Right kidney (tissue), 1 donor: Measurements from ENCODE around the gene GTSE1.

Source experiments
- DNase-seq: peaks from one replicate; pipeline ENCODE4 v3.0.0-alpha.2; 2016

GTSE1 gene

GRCh38 chr22:46273432-46274148 is 23.1 kb upstream of the GTSE1 start:
- no peak for DNase-seq

- DNase-seq: no peak
Observed at GRCh38 chr22:46274381-46274780, 22.3 kb upstream of the GTSE1 start.

- DNase-seq: no peak
Observed at GRCh38 chr22:46275455-46276122, 21.1 kb upstream of the GTSE1 start.

GRCh38 chr22:46276563-46276962 is 20.1 kb upstream of the GTSE1 start:
- no peak for DNase-seq

- no peak for DNase-seq
Observed at GRCh38 chr22:46278656-46279645, 17.7 kb upstream of the GTSE1 start.

- no peak for DNase-seq
Observed at GRCh38 chr22:46280063-46280817, 16.4 kb upstream of the GTSE1 start.

DNA sequence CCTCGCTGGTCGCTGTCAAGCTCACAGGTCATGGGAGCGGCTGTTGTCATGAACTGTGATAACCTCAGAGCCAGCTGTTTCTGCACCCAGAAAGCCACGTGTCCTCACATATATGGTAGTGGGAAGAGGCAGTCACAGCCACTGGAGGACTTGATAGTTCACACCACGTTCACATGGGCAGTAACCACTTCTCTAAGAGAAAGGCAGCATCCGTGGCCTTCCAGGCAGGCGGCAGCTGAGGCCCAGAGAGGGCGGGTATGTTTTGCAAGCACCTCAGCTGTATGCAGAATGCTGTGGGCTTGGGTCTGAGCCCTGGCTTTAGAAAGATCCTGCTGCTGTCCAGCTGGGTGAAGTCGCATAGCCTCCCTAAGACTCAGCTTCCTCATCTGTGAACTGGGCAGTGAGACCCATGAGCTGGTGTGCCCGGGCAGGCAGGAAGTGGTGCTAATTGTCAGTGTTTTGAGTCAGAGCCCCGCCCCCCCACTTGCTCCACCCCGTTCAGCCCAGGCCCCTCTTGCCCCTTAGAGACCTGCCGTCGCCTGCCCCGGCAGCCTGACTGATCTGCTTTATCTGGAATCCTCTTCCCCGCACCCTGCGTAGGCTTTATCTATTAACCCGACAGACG is 15.6 kb upstream of the GTSE1 start:
- no peak for DNase-seq

- DNase-seq: no peak
Observed at GRCh38 chr22:46281866-46282678, 14.6 kb upstream of the GTSE1 start.

GRCh38 chr22:46286006-46286405 is 10.7 kb upstream of the GTSE1 start:
- no peak for DNase-seq

DNA sequence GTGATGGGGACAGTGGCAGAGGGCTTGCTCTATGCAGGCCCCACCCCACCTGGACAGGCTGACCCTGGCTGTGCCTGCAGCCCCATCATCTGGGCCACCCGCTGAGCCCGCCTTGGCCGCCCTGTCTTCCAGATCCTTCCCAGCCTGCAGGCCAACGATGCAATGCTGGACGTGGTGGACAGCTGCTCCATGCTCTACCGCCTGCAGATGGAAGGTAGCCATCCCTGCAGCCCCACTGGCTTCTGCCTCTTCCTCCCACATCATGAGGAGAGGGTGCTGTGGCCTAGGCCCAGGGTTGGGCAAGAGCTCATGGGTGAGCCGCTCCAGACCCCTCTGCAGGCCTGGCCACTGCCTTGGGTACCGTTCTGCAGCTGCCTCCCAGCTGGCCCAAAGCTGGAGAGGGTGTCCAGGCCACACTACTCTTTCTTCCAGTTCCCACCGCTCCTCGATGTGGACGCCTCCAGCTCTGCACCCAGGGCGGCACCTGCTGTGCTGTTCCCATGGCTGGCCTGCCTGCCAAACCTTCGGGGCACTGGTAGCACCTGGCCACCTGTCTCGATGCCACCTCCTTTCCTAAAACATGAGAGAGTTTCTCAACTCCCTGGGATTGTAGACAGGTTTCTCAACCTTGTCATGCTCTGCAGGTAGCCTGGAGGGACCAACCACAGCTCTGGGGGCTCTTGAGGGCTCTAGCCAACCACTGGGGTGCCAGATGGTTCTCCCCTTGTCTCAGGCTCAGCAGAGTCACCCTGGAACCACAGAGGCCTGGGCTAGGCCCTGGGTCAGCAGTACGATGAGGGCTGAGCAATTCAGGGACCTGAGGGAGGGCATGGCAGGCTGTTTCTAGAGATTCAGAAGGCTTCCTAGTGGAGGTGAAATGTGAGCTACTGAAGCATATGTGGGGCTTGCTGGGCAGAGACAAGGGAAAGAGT is 9.5 kb upstream of the GTSE1 start:
- no peak for DNase-seq

DNA sequence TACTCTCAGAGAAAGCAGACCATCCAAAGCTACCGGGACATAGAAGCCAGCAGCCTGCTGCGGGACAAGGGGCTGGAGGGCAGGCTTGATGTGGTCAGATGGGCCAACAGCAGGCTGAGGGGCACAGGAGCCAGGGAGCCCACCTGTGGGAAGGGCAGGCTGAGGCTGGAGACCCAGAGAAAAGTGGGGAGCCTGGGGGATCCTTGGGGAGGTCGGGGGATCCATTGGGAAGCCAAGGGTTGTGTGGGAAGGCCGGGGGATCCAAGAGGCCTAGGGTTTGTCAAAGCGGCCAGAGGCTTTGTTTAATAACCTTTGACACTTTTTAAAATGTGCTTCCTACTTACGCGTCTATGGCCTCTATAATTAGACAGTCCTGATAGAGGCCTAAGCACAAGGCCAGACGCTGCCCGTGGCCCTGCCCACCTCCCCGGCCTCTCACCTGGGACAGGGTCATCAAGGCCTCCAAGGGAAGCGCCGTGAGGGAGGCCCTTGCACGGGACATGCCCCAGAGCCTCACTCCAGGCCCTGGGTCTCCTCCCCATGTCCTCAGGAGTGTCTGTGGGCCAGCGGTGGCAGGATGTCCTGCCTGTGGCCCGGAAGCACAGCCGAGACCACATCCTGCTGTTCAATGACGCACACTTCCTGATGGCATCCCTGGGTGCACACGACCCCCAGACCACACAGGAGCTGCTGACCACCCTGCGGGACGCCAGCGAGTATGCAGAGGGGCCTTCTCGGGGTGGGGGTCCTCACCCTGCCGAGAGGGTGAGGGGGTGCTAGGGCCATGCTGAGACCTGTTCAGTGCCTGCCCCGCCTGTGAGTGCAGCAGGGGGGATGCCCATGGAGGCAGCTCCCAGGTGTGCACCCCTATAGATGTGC is 8.6 kb upstream of the GTSE1 start:
- DNase-seq: no peak

GRCh38 chr22:46288846-46289243 is 7.8 kb upstream of the GTSE1 start:
- DNase-seq: no peak

DNA sequence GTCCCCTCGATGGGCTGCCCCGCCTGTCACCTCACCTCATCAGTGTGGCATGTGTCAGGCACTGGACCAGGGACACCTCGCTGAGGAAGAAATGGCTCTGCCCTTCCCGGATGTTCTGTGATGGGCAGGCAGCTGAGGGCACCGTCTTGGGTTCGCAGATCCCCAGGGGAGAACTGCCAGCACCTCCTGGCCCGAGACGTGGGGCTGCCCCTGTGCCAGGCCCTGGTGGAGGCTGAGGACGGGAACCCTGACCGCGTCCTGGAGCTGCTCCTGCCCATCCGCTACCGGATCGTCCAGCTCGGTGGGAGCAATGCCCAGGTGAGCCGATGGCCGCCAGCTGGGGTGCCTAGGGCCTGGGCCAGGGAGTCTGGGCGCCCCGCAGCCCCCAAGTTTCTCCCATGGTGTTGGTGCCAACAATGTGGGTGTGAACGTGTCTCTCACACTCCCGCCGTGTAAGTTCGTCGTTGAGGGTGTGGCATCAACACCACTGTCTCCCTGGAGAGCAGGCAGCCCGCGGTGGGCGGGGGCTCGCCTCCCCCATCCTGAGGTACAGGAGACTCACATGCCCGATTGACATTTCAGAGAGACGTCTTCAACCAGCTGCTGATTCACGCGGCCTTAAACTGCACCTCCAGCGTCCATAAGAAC is 7.3 kb upstream of the GTSE1 start:
- no peak for DNase-seq

DNA sequence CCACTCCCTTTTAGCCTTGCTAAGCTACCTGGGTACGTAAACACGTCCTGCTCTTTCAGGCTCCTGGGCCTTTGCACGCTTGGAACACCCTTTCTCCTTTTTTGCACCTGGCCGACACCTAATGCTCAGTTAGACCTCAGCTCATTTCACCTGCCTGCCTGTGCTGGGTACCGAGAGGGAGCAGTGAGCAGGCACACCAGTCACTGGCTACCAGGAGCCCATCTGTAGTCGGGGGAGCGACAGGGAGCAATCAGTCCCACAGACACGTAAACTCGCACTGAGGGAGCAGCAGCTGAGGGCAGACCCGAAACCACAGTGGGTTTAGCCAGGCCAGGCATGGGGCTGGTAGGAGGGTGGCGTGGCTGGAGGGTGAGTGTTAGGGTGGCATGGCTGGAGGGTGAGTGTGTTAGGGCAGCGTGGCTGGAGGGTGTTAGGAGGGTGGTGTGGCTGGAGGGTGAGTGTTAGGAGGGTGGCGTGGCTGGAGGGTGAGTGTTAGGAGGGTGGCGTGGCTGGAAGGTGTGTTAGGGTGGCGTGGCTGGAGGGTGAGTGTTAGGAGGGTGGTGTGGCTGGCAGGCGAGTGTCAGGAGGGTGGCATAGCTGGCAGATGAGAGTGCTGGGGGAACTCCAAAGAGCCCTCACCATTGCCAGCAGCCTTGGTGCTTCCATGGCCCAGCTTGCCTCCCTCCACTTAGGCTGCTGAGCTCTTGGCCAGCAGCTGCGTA is 6.4 kb upstream of the GTSE1 start:
- DNase-seq: no peak

GRCh38 chr22:46290843-46291785 is 5.6 kb upstream of the GTSE1 start:
- DNase-seq: no peak

- no peak for DNase-seq
Observed at GRCh38 chr22:46292173-46292572, 4.5 kb upstream of the GTSE1 start.
